Measurements from ENCODE around the gene TRNT1.

The TRNT1 gene

GRCh38 chr3:3126477-3127431 is at the start of gene TRNT1:
Gene TRNT1 (plus strand): TSS chr3:3126940. CDS start chr3:3129041, 2,101 bp downstream.
- peak; percentile 94 for DNase-seq (ENCODE audit: low spot score)

GRCh38 chr3:3080309-3080708 is 46.4 kb upstream of the TRNT1 start:
- no peak for DNase-seq (ENCODE audit: low spot score)

GRCh38 chr3:3081381-3082233 is 45.1 kb upstream of the TRNT1 start:
- DNase-seq (ENCODE audit: low spot score) = no peak

DNA sequence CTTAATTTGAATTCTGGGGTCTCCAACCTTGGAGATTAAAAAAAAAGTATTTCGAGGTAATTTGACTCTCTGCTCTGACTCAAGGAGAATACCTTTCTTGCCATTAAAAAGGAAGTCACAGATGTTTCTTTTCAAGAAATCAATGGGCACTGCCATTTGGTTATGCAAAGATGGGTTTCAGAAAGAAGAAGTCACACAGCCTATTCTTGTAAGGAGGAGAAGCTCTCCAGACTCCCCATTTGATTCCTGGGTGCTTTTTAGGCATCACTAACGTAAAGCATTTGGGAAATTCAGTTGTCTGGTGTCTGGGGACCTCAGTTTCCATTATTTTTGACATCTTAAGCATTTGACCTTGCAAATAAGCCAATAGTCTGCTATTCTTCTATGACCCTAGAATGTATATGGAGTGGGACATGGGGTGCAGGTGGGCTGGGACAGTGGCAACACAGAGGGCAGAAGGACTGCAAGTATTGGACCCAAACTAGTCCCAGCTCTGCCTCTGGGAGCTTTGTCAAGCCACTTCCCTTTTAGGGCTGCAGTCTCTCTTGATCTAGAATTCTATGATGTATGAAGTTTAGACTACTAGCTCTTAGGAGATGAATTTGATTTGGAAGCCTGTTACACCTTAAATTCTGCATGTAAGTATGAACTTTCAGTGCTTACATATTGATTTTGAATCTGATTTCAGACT is 44.4 kb upstream of the TRNT1 start:
- DNase-seq (ENCODE audit: low spot score) = no peak

- no peak for DNase-seq (ENCODE audit: low spot score)
These were observed 41.9 kb upstream of the TRNT1 start for GRCh38 chr3:3084890-3085289.

DNA sequence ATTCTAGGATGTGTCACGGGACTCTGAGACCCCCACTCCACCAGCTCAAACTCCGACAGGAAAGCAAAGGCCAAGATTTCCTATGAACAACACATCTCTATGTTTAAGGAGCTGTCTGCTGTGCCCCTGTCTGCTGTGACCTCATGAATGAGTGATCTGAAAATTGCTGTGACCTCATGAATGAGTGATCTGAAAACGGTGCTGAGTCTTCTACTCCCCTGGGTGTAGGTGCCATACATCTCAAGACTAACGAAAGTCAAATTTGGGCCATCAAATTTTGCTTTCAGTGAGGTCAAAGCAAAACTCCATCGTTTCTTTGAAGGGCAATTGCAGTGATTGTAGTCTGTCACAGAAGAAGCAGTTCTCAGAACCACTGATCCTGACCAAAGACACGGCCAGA is 41.0 kb upstream of the TRNT1 start:
- DNase-seq (ENCODE audit: low spot score) = no peak

DNA sequence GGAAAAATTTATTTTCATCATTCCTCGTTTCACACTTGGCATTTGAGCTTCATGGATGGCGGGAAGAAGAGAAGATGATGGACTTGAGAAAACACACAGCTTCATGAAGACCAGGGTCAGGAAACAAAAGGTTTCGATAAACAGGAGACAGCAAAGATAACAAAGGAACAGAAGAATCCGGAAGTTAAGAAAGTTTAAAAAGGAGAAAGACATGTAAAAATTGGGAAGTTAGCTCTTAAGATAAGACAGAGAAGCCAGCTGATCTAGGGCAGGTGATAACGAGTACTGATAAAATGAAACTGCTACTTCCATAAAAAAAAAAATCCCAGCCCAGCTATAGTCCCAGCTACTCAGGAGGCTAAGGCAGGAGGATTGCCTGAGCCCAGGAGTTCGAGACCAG is 40.5 kb upstream of the TRNT1 start:
- no peak for DNase-seq (ENCODE audit: low spot score)

GRCh38 chr3:3087279-3087678 is 39.5 kb upstream of the TRNT1 start:
- DNase-seq (ENCODE audit: low spot score) = no peak

- DNase-seq (ENCODE audit: low spot score) = no peak
These were observed 38.8 kb upstream of the TRNT1 start for GRCh38 chr3:3087716-3088465.

GRCh38 chr3:3089017-3089416 is 37.7 kb upstream of the TRNT1 start:
- no peak for DNase-seq (ENCODE audit: low spot score)

DNA sequence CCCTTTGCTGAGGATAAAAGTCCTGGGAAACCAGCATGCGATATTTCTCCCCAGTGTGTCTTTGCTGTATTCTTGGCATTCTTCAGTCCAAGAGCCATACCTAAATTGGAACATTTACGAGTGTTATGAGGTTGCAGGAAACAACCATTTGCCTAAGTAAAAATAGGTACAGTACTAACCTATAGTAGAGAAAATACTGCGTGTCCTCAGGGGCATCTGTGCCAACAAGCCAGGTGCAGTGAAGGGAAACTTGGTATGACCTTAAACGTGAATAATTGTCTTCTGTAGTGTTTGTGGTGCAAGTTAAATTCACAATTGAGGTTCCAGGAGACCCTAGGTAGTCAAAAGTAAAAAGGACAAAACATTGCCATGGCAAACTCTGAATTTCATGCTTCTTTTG is 28.8 kb upstream of the TRNT1 start:
- DNase-seq (ENCODE audit: low spot score) = no peak

DNA sequence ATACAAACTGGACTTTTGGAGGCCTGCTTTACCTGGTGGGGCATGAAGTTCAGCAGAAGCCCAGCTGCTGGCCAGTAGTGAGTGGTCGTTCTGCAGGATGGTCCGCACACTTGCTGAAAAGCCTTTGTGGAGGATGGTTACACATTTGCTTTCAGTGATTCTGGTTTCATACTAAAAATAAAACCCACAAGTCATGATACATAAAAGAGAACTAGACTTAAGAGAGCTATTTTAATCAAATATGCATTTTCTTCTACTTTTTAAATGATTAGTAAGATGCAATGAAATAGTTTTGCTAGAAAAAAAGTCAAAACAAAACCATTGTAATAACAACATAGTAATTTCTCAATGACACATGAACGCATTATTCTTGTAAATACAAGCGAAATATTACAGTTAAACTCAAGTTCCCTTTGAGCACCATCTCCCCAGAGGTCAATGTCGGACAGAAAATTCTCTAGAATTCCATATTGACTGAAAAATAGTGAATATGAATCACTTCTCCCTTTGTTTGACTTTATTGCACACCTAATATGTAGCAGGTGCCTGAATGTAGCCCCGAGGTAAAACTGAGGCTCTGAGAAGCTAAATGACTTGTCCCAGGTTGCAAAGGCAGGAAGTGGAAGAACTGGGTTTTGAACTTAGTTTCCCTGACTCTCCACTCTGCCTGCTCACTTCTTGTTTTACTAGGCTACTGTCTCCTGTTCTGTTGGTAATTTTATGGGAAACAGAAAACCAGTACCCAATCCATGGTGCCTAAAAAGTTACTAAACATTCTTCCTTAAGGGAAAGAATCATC is 24.9 kb upstream of the TRNT1 start:
- DNase-seq (ENCODE audit: low spot score) = no peak

GRCh38 chr3:3102751-3103150 is 24.0 kb upstream of the TRNT1 start:
- DNase-seq (ENCODE audit: low spot score) = no peak

GRCh38 chr3:3105246-3105645 is 21.5 kb upstream of the TRNT1 start:
- no peak for DNase-seq (ENCODE audit: low spot score)

DNA sequence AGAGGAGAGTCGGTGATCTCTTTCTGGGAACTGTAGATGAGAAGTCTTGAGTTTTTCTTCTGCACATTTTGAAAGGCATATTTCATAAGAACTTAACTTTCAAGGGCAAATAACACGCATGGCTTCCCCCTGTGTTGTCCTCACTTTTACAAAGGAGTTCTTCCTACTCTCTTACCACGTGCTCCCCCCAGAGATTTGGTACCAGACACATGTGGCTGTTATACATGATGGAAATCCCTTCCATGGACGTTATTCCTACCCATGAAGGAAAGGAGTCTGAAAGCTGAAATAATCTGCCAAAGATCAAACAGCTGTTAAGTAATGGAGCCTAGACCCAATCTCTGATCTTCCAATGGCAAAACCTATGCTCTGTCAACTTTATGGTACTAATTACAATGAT is 20.9 kb upstream of the TRNT1 start:
- no peak for DNase-seq (ENCODE audit: low spot score)

- DNase-seq (ENCODE audit: low spot score) = no peak
These were observed 19.6 kb upstream of the TRNT1 start for GRCh38 chr3:3107181-3107580.

DNA sequence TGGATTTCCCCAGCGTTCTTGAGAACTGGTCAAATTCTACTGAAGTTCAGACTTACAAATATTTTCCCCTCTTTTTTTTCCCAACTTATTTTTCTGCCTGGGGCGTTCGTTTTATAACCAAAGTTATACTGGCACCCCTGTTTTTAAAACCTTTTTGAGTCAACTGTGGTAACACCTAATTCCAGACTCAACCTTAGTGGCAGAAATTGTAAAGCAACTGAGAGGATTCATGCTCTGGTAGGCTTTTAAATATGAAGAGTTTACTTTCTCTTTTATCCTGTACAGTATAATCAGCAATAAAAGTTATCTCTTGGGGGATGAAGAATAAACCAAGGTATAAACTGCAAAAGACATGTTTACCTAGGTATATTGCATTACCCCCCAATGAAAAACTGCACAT is 18.9 kb upstream of the TRNT1 start:
- DNase-seq (ENCODE audit: low spot score) = no peak

DNA sequence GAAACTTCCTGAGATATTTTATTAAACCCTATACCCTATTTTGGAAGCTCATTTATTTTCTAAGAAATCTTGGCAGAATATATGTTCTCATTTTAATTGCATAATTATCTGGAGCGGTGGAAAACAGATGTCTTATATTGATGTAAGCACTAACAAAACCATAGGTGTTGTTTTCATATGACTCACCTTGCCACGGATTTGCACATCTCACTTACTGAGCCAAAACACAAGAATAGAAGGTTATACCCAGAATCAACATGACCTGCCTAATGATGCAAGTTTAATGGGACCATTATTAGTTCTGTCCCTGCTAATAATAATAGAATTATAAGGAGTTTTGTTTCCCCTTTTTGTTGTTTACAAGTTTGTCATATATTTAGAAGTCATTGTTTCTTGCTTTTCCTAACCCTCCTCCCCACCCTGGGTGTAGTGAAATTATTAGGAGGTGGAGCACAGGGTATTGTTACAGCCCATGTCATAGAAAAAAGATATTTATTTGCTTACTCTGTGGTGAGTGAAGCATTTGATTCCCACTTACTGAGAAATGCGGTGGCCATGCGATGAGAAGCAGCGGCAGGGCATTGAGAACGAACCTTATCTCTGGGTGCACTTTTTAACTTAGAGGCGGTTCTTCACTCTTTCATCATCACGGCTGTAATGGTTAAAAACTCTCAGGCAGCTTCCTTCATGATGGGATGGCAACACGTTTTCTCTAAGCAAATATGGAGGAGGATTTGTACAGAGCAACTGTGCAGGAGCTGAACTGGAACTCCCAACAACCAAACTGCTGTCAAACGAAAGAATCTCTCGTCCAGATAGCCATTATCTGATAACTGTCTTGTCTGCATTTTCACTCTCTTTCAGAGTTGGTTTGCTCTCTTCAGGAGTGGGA is 17.1 kb upstream of the TRNT1 start:
- DNase-seq (ENCODE audit: low spot score) = peak; percentile 46

- DNase-seq (ENCODE audit: low spot score) = peak; percentile 73
These were observed 16.5 kb upstream of the TRNT1 start, which contains the start of gene IL5RA for GRCh38 chr3:3110299-3110630. Gene IL5RA (minus strand): TSS chr3:3110374. CDS start chr3:3104984, 5,390 bp downstream.

All from CD4-positive, alpha-beta T cell treated with Interleukin-2 at 100 ng/mL for 4 hours (primary cell).